ENCODE measurements around the gene SNX1. TPM values are rescaled to one million over a fixed set of nuclear protein-coding genes. Genes with fewer than 3 reads are reported as not detected.

The SNX1 gene
- total RNA-seq, 4 donors from 2014 or later, result 184 to 348 (median 211) TPM

GRCh38 chr15:64157599-64158125, 61.9 kb downstream of the SNX1 start:
- Histone ChIP-seq H3K36me3 (peaks cover 71% of the 10 kb centered on the region in 2 donors), H3K27me3 (no peaks in the 10 kb centered on the region), H3K27ac (no peak overlapping the region), H3K9me3 (no peaks in the 10 kb centered on the region), H3K4me1 (peaks cover 37 to 55% of the 10 kb centered on the region in 2 donors), H3K4me3 (replicated peaks in 1 of 3) (no peak overlapping the region)
- no peak for DNase-seq
- 88 to 90% methylated on average over 1 of the region's 1 CpG for WGBS, 2 donors
- TF ChIP-seq, protein P1, sequence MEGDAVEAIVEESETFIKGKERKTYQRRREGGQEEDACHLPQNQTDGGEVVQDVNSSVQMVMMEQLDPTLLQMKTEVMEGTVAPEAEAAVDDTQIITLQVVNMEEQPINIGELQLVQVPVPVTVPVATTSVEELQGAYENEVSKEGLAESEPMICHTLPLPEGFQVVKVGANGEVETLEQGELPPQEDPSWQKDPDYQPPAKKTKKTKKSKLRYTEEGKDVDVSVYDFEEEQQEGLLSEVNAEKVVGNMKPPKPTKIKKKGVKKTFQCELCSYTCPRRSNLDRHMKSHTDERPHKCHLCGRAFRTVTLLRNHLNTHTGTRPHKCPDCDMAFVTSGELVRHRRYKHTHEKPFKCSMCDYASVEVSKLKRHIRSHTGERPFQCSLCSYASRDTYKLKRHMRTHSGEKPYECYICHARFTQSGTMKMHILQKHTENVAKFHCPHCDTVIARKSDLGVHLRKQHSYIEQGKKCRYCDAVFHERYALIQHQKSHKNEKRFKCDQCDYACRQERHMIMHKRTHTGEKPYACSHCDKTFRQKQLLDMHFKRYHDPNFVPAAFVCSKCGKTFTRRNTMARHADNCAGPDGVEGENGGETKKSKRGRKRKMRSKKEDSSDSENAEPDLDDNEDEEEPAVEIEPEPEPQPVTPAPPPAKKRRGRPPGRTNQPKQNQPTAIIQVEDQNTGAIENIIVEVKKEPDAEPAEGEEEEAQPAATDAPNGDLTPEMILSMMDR (IDR thresholded peaks at IDR 0.05), result no peak
- no peak for TF ChIP-seq POLR2A (IDR thresholded peaks at IDR 0.05)
- intact Hi-C loops (cut with DNase I), result no loop called here

- Histone ChIP-seq H3K27ac (peak overlapping the region in 1 of 3 donors; percentile 7), H3K36me3 (peaks cover 71% of the 10 kb centered on the region in 2 donors), H3K27me3 (no peaks in the 10 kb centered on the region), H3K9me3 (no peaks in the 10 kb centered on the region), H3K4me1 (peaks cover 29 to 54% of the 10 kb centered on the region in 2 donors), H3K4me3 (replicated peaks in 1 of 3) (no peak overlapping the region)
- TF ChIP-seq POLR2A (IDR thresholded peaks at IDR 0.05), result no peak
- TF ChIP-seq, protein P1 (IDR thresholded peaks at IDR 0.05), result no peak
- 87 to 90% methylated on average over 11 of the region's 11 CpGs for WGBS, 2 donors
- intact Hi-C loops (cut with DNase I), result no loop called here
- peak in 1 of 2 donors; percentile 23 for DNase-seq
Measured at GRCh38 chr15:64158363-64159134, 62.8 kb downstream of the SNX1 start.

- TF ChIP-seq, protein P1 (IDR thresholded peaks at IDR 0.05), result no peak
- no peak for TF ChIP-seq POLR2A (IDR thresholded peaks at IDR 0.05)
- H3K36me3 ChIP-seq, result peaks cover 44 to 45% of the 10 kb centered on the region in 2 donors
- H3K4me1 ChIP-seq, result peaks cover 29 to 49% of the 10 kb centered on the region in 2 donors
- WGBS, 2 donors, result 45 to 48% methylated on average over 12 of the region's 12 CpGs
- no peak for DNase-seq
- no peaks in the 10 kb centered on the region for H3K27me3 ChIP-seq
- intact Hi-C loops (cut with DNase I), result loop anchor here (5.0 kb wide), 1 partner anchor 190 kb away; no protein-coding TSS in a partner anchor
- peak overlapping the region in 2 of 3 donors; percentile 54 to 72 for H3K27ac ChIP-seq
- H3K4me3 ChIP-seq (replicated peaks in 1 of 3), result peak overlapping the region; percentile 63 to 77 (median 69)
- H3K9me3 ChIP-seq, result no peaks in the 10 kb centered on the region
Measured at GRCh38 chr15:64161688-64162477, 66.1 kb downstream of the SNX1 start.

- Histone ChIP-seq H3K9me3 (no peaks in the 10 kb centered on the region), H3K36me3 (peaks cover 38 to 39% of the 10 kb centered on the region in 2 donors), H3K27ac (peak overlapping the region; percentile 51 to 72 (median 54)), H3K4me1 (peaks cover 29 to 49% of the 10 kb centered on the region in 2 donors), H3K27me3 (no peaks in the 10 kb centered on the region), H3K4me3 (replicated peaks in 1 of 3) (peak overlapping the region; percentile 63 to 77 (median 69))
- no peak for TF ChIP-seq POLR2A (IDR thresholded peaks at IDR 0.05)
- TF ChIP-seq, protein P1 (IDR thresholded peaks at IDR 0.05), result no peak
- intact Hi-C loops (cut with DNase I), result loop anchor here (5.0 kb wide), 1 partner anchor 190 kb away; no protein-coding TSS in a partner anchor
- 0 to 1% methylated on average over 17 to 18 of the region's 21 CpGs for WGBS, 2 donors
- no peak for DNase-seq
Measured at GRCh38 chr15:64162478-64162868, 66.7 kb downstream of the SNX1 start.
